Nephron (organoid): ENCODE data around the gene COL18A1.

Source experiments
- H3K27ac Mint-ChIP-seq, 3 experiments: 2 replicates each; pipeline ENCODE4 v1.8.0; 2020; ENCODE audit warnings: mixed read lengths in 3 of 3, mild to moderate bottlenecking in 2 of 3, moderate library complexity in 1 of 3
- H3K27me3 Mint-ChIP-seq: 2 replicates; pipeline ENCODE4 v1.8.0; 2021; ENCODE audit warnings: low read depth, mild to moderate bottlenecking, moderate library complexity, mixed read lengths
- H3K36me3 Mint-ChIP-seq: 2 replicates; pipeline ENCODE4 v1.8.0; 2020; ENCODE audit warnings: low read depth, mixed read lengths
- H3K4me1 Mint-ChIP-seq: 2 replicates; pipeline ENCODE4 v1.8.0; 2020; ENCODE audit warnings: mixed read lengths
- H3K4me3 Mint-ChIP-seq, 3 experiments: 2 replicates each; pipeline ENCODE4 v1.8.0; 2020; ENCODE audit warnings: mild to moderate bottlenecking in 3 of 3, mixed read lengths in 3 of 3, moderate library complexity in 2 of 3
- H3K9me3 Mint-ChIP-seq: 2 replicates; pipeline ENCODE4 v1.8.0; 2020; ENCODE audit warnings: mixed read lengths
- CTCF ChIP-seq, 3 experiments: fragments of 200-600 bp; sonication (generic); IDR thresholded peaks; one replicate each; pipeline ENCODE4 v1.5.0; 2021; ENCODE audit warnings: antibody characterized with exemption in 3 of 3; ENCODE audit not compliant: unreplicated experiment in 3 of 3

COL18A1 gene

DNA sequence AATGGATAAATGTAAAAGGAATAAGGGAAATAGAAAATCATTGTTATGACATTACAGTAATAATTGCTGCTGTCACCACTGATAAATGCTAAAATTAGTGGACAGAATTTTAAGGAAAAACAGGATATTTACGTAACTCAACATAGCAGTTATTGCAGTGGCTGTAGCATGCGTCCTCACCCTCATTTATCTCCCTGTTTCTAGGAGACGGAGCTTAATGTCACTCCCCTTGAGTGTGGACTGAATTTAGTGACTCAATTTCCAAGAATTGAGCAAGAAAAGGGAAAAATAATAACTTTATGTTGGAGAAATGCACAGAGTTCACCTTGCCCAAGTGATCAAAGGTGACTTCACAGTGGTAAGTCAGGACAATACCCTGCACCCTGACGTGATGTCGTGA, 33.3 kb upstream of the COL18A1 start:
- Mint-ChIP-seq H3K4me1 (peaks cover 17% of the 10 kb centered on the region), H3K27me3 (peaks cover 18% of the 10 kb centered on the region), H3K36me3 (no peaks in the 10 kb centered on the region), H3K27ac (no peak overlapping the region), H3K9me3 (peaks cover 8% of the 10 kb centered on the region), H3K4me3 (no peak overlapping the region)
- TF ChIP-seq CTCF (IDR thresholded peaks at IDR 0.05; ENCODE audit: unreplicated experiment in 3 of 3): no peak

DNA sequence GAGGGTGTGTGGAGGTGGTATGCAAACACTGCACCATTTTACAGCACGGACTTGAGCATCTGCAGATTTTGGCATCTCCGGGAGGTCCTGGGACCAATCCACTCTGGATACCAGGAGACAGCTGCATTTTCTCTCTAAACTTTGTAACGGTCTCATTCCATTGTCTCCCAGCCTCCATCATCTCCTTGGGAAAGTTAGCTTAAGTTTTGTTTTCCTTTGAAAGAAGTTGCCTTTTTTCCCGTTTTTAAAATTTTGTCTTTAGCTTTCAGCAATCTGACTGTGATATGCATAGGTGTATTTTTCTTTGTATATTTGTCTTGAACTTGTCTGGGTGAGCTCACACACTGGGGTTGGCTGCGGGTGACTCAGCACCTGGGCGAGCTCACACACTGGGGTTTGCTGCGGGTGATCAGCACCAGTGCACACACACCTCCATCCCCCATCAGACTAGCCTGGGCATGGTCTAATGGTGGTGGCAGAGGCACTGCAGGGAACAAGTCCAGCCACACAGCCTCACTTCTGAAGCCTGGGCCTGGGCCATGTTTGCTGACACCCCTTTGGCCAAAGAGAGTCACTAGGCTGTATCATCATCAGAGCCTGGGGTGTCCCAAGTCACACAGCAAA, 32.1 kb upstream of the COL18A1 start:
- Mint-ChIP-seq H3K4me3 (no peak overlapping the region), H3K4me1 (peaks cover 10% of the 10 kb centered on the region), H3K9me3 (peaks cover 16% of the 10 kb centered on the region), H3K36me3 (peaks cover 7% of the 10 kb centered on the region), H3K27me3 (peaks cover 15% of the 10 kb centered on the region), H3K27ac (no peak overlapping the region)
- no peak for TF ChIP-seq CTCF (IDR thresholded peaks at IDR 0.05; ENCODE audit: unreplicated experiment in 3 of 3)

DNA sequence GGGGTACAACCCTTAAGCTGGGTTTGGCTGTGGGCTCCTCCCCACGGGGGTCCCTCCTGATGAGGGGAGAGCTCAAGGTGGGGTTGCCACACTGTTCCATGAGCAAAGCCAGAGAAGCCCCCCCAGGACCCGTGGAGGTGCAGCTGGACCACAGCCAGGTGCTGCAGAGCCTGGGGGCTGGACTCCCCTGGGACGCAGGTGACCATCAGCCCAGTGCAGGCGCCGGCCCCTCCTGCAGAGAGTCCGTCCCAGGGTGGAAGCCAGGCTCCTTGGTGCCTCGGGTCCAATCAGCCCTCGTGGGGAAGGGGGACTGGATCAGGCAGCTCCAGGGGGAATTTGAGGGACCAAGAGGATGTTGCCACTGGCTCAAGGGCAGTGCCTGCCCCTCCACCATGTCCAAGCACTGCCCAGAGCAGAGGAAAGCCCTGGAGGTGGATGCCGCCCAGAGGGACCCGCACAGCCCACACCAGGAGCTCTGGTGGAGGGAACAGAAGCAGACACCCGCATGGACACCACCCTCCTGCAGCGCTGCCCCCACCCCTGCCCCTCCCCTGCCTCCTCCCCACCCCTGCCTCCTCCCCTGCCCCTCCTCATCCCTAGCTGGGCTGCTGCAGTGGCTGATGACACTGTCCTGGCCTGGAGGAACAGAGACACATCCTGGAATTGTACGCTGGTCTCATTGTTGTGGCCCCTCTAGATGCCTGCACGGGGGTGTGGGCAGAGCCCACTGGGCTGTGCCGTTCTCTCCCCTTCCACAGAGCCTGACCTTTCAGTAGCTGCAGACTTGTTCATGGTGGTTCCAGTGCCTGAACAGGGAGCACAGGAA, 30.8 kb upstream of the COL18A1 start:
- no peak for TF ChIP-seq CTCF (IDR thresholded peaks at IDR 0.05; ENCODE audit: unreplicated experiment in 3 of 3)
- no peak overlapping the region for H3K27ac Mint-ChIP-seq
- H3K4me3 Mint-ChIP-seq: no peak overlapping the region
- peaks cover 7% of the 10 kb centered on the region for H3K36me3 Mint-ChIP-seq
- peaks cover 16% of the 10 kb centered on the region for H3K4me1 Mint-ChIP-seq
- H3K9me3 Mint-ChIP-seq: peaks cover 16% of the 10 kb centered on the region
- H3K27me3 Mint-ChIP-seq: peaks cover 9% of the 10 kb centered on the region

- Mint-ChIP-seq H3K9me3 (peaks cover 19% of the 10 kb centered on the region), H3K4me3 (no peak overlapping the region)
Measured at GRCh38 chr21:45374826-45375455, 30.0 kb upstream of the COL18A1 start.

More at GRCh38 chr21:45374826-45375455, 30.0 kb upstream of the COL18A1 start:
- H3K4me1 Mint-ChIP-seq: peaks cover 16% of the 10 kb centered on the region
- H3K27me3 Mint-ChIP-seq: peaks cover 9% of the 10 kb centered on the region
- TF ChIP-seq CTCF (IDR thresholded peaks at IDR 0.05; ENCODE audit: unreplicated experiment in 3 of 3): no peak
- H3K27ac Mint-ChIP-seq: no peak overlapping the region
- H3K36me3 Mint-ChIP-seq: peaks cover 7% of the 10 kb centered on the region
